Measurements from ENCODE around the gene STEAP1B. TPM values are rescaled to one million over a fixed set of nuclear protein-coding genes. Genes with fewer than 3 reads are reported as not detected.

STEAP1B gene
- total and polyA plus RNA-seq, 2 donors (not counting 3 experiments of a cell fraction or from before 2014, with no cell fraction given) = 32.2 to 46.1 TPM

GRCh38 chr7:22445140-22445743, 54.7 kb downstream of the STEAP1B start:
- ChIA-PET CTCF (interaction anchor here (0.7 to 3.6 kb wide), 26 partner anchors 9 to 363 kb away, joined by 3 to 22 read pairs (median 4); partner anchors contain the start of gene STEAP1B), POLR2A (interaction anchor here (0.6 to 1.8 kb wide), 11 partner anchors 11 to 1028 kb away, joined by 3 to 10 read pairs (median 4); no protein-coding TSS in a partner anchor)
- peaks cover 50% of the 10 kb centered on the region for H3K4me1 ChIP-seq (ENCODE audit: control insufficient read depth, extremely low read depth, insufficient read depth, low read length)
- H3K36me3 ChIP-seq (ENCODE audit: control insufficient read depth in 2 of 2, extremely low read depth in 1 of 2, insufficient read depth in 2 of 2, low read length in 2 of 2) = no peaks in the 10 kb centered on the region
- peaks cover 15% of the 10 kb centered on the region for H3K79me2 ChIP-seq (ENCODE audit: control insufficient read depth, insufficient read depth, low read length)
- DNase-seq (ENCODE audit: low read depth, low spot score) (peak; percentile 99), FAIRE-seq (peak; percentile 87)
- H3K9ac ChIP-seq (replicated peaks; ENCODE audit: extremely low read depth, insufficient read depth, low read length) = peak overlapping the region; percentile 71
- H2AFZ ChIP-seq (ENCODE audit: low read depth, low read length) = no peak overlapping the region
- H4K20me1 ChIP-seq (replicated peaks; ENCODE audit: control insufficient read depth, extremely low read depth, insufficient read depth, low read length) = no peaks in the 10 kb centered on the region
- H3K4me2 ChIP-seq (ENCODE audit: insufficient read depth, low read length) = peak overlapping the region; percentile 58
- H3K27ac ChIP-seq (ENCODE audit: insufficient read depth, low read depth, low read length) = peak overlapping the region; percentile 92
- no peak overlapping the region for H3K4me3 ChIP-seq (replicated peaks in 1 of 3; ENCODE audit: insufficient read depth in 1 of 3, low read depth in 1 of 3, low read length in 3 of 3)
- no peaks in the 10 kb centered on the region for H3K9me3 ChIP-seq (replicated peaks; ENCODE audit: control insufficient read depth, insufficient read depth, low read length)
- H3K9me1 ChIP-seq (replicated peaks; ENCODE audit: control insufficient read depth, extremely low read depth, insufficient read depth, low read length) = no peaks in the 10 kb centered on the region
- intact Hi-C loops (cut with micrococcal nuclease) = loop anchor here (1.0 to 10.0 kb wide), 11 partner anchors 11 to 335 kb away; partner anchors contain the start of gene RAPGEF5
- H3K27me3 ChIP-seq (ENCODE audit: control insufficient read depth in 2 of 2, insufficient read depth in 2 of 2, low read length in 2 of 2) = no peaks in the 10 kb centered on the region
- TF ChIP-seq CTCF (IDR thresholded peaks at IDR 0.05; ENCODE audit: extremely low read depth in 1 of 2, insufficient read depth in 1 of 2, low read depth in 1 of 2, low read length in 2 of 2) (no peak), EZH2 (IDR thresholded peaks at IDR 0.05; ENCODE audit: borderline replicate concordance, low read depth, low read length, severe bottlenecking) (no peak), POLR2A (IDR thresholded peaks at IDR 0.05; ENCODE audit: low read depth, low read length) (peak; percentile 71), FOS (IDR thresholded peaks at IDR 0.05; ENCODE audit: borderline replicate concordance, insufficient read depth, low read length) (peak; percentile 46), MYC (IDR thresholded peaks at IDR 0.05; ENCODE audit: low read depth, low read length) (no peak), JUN (IDR thresholded peaks at IDR 0.05; ENCODE audit: borderline replicate concordance, insufficient read depth, insufficient read length, low read depth) (peak; percentile 16), POLR2AphosphoS5 (IDR thresholded peaks at IDR 0.05; ENCODE audit: insufficient read depth, low read depth, low read length) (peak; percentile 96), GATA2 (IDR thresholded peaks at IDR 0.05; ENCODE audit: insufficient read depth, insufficient read length, low read depth, low read length) (peak; percentile 70)
- TF ChIP-seq, protein P1, sequence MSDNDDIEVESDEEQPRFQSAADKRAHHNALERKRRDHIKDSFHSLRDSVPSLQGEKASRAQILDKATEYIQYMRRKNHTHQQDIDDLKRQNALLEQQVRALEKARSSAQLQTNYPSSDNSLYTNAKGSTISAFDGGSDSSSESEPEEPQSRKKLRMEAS (IDR thresholded peaks at IDR 0.05; ENCODE audit: insufficient read depth, insufficient read length) = peak; percentile 32
- dilution Hi-C loops (cut with MboI; ENCODE audit: extremely low pct_ligation_motif_present, low sequenced_read_pairs) = no loop called here
- no TSS peak for BruUV-seq (replicated peaks)
